ENCODE measurements around the gene FAM20C. TPM values are rescaled to one million over a fixed set of nuclear protein-coding genes. Genes with fewer than 3 reads are reported as not detected.
"Not testable (repeated sequence)": the region's sequence is repeated elsewhere in the genome, so short reads cannot be mapped to it uniquely, and the experiment has no call there.

The FAM20C gene
- total RNA-seq, 1 experiment from 2014 or later: 14.8 TPM

- in situ Hi-C loops (cut with HindIII; ENCODE audit: low sequenced_read_pairs): no loop called here
- peak; percentile 38 for DNase-seq (ENCODE audit: low spot score)
Observed at GRCh38 chr7:233249-234035, 41.1 kb downstream of the FAM20C start.

DNA sequence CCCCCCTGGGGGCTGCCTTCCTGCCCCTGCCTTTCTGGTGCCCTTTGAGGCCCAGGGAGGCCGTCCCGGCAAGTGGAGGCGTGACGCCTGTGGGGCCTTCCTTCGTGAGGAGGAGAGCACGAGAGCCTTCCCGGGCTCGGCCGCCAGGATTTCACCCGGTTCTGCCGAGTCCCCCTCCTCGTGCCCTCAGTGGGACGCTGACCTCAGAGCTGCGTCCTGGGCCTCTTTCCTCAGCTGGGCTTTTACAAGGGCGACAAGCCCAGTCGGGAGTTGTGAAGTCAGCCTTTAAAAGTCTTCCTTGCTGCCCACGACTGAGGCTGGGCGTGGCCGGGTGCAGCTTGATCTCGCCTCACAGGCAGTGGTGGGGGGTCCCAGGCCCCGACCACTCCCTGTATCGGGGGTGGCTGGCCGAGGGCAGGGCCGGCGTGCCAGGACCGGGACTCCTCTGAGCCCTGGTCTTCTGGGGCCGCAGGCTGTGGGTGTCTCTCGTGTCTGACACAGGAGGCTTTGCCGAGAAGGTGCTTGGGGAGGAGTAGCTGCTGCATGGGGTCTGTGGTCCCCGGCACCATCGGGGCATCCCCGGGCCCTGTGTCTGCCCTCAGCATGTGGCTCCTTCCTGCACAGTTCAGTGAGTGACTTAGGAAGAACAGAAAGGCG is 41.8 kb downstream of the FAM20C start:
- DNase-seq (ENCODE audit: low spot score): no peak
- in situ Hi-C loops (cut with HindIII; ENCODE audit: low sequenced_read_pairs): no loop called here

GRCh38 chr7:234708-235553 is 42.6 kb downstream of the FAM20C start:
- in situ Hi-C loops (cut with HindIII; ENCODE audit: low sequenced_read_pairs): no loop called here
- peak; percentile 74 for DNase-seq (ENCODE audit: low spot score)

GRCh38 chr7:235576-236395 is 43.4 kb downstream of the FAM20C start:
- peak; percentile 94 for DNase-seq (ENCODE audit: low spot score)
- in situ Hi-C loops (cut with HindIII; ENCODE audit: low sequenced_read_pairs): no loop called here

GRCh38 chr7:236967-237366 is 44.6 kb downstream of the FAM20C start:
- DNase-seq (ENCODE audit: low spot score): no peak
- in situ Hi-C loops (cut with HindIII; ENCODE audit: low sequenced_read_pairs): no loop called here

DNA sequence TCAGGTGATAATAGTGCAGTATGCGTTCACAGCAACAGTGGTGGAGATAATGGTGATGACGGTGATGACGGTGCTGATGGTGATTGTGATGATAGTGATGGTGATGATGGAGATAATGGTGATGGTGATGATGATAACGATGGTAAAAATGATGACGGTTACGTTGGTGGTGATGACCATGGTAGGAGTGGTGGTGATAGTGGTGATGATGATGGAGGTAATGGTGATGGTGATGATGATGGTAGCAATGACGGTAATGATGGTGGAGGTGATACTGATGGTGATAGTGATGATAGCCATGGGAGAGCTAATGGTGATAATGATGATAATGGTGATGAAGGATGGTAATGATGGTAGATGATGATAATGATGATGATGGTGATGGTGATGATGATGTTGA is 45.0 kb downstream of the FAM20C start:
- in situ Hi-C loops (cut with HindIII; ENCODE audit: low sequenced_read_pairs): no loop called here
- DNase-seq (ENCODE audit: low spot score): no peak

DNA sequence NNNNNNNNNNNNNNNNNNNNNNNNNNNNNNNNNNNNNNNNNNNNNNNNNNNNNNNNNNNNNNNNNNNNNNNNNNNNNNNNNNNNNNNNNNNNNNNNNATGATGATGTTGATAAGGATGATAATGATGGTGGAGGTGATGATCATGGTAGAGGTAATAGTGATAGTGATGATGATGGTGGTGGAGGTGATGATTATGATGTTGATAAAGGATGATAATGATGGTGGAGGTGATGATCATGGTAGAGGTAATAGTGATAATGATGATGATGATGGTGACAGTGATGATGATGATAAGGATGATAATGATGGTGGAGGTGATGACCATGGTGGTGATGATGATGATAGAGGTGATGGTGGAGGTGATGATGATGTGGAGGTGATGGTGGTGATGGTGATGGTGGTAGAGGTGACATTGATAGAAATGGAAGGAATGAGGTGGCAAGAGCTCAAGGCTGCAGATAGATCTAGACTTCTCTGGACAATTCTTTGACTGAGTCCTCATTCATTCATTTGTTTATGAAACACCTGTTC is 47.8 kb downstream of the FAM20C start:
- no peak for DNase-seq (ENCODE audit: low spot score)
- in situ Hi-C loops (cut with HindIII; ENCODE audit: low sequenced_read_pairs): no loop called here

GRCh38 chr7:240887-241421 is 48.6 kb downstream of the FAM20C start:
- in situ Hi-C loops (cut with HindIII; ENCODE audit: low sequenced_read_pairs): no loop called here

DNA sequence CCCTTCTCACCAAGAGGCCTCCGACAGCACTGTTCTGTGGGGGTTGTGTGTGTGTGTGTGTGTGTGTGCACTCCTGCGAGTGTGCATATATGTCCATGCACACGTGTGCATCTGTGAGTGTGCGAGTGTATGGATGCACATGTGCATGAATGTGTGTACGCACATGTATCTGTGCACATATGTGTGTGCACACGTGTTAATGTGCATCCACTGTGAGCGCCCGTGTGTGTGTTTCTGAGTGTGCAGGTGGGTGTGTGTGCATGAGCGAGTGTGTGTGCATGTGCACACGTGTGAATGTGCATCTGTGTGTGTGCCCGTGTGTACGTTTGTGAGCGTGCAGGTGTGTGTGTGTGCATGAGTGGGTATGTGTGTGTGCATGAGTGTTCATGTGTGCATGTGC is 49.1 kb downstream of the FAM20C start:
- in situ Hi-C loops (cut with HindIII; ENCODE audit: low sequenced_read_pairs): no loop called here
- DNase-seq (ENCODE audit: low spot score): no peak

More at GRCh38 chr7:240887-241421, 48.6 kb downstream of the FAM20C start:
- DNase-seq (ENCODE audit: low spot score): no peak

GRCh38 chr7:242826-243579 is 50.6 kb downstream of the FAM20C start:
- DNase-seq (ENCODE audit: low spot score); in situ Hi-C loops (cut with HindIII; ENCODE audit: low sequenced_read_pairs): not testable (repeated sequence)

GRCh38 chr7:243580-243978 is 51.2 kb downstream of the FAM20C start:
- in situ Hi-C loops (cut with HindIII; ENCODE audit: low sequenced_read_pairs); DNase-seq (ENCODE audit: low spot score): not testable (repeated sequence)

- in situ Hi-C loops (cut with HindIII; ENCODE audit: low sequenced_read_pairs): no loop called here
- DNase-seq (ENCODE audit: low spot score): no peak
Observed at GRCh38 chr7:244974-245373, 52.6 kb downstream of the FAM20C start.

DNA sequence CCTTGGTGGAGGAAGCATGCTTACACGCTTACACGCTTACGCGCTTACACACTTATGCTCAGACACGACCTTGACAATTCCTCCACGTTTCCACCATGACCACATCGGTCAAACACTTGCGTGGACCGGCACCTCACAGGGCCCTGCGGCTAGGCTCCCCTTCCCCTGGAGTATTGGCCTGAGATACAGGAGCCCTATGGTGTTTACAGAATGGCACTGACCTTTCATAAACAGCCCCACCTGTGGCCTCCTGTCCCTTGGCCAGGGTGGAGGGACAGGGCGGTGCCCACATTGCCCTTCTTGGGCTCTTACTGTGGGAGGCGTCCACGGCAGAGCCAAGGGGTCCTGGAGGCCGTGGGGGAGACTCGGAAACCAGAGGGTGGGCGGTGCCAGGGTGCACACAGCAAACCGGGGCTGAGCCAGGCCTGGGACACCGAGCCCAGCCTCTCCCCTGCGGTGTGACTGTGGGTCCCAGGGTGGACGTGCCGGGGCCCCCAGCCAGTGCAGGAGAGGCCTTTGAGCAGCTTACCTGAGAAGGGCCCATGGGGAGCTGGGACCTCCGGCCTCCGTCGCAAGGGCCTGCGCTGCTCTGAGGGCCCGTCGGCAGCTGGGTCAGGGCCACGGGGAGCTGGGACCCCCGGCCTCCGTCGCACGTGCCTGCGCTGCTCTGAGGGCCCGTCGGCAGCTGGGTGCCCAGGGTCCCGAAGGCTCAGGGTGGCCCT is 53.4 kb downstream of the FAM20C start:
- in situ Hi-C loops (cut with HindIII; ENCODE audit: low sequenced_read_pairs): no loop called here
- no peak for DNase-seq (ENCODE audit: low spot score)

- in situ Hi-C loops (cut with HindIII; ENCODE audit: low sequenced_read_pairs): no loop called here
- no peak for DNase-seq (ENCODE audit: low spot score)
Observed at GRCh38 chr7:246451-246850, 54.1 kb downstream of the FAM20C start.

- in situ Hi-C loops (cut with HindIII; ENCODE audit: low sequenced_read_pairs): no loop called here
- DNase-seq (ENCODE audit: low spot score): no peak
Observed at GRCh38 chr7:247181-247580, 54.8 kb downstream of the FAM20C start.

DNA sequence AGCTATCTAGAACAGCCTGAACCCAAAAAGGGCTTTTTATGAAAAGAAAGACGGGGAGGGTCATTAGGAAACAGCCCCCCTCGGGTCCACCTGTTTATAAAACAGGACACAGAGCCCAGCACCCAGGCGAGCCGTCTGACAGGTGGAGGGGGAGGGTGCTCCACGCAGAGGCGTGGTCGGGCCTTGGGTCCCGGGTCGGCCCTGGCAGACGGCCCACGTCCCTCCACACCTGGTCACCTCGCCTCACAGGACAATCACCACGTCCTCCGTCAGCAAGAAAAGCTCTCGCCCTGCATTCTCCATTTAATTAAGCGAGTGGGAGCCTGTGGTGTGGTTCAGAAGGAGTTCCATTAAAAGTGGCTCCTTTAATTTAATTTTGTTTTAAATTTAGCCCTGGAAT is 55.3 kb downstream of the FAM20C start:
- in situ Hi-C loops (cut with HindIII; ENCODE audit: low sequenced_read_pairs): no loop called here
- no peak for DNase-seq (ENCODE audit: low spot score)

- in situ Hi-C loops (cut with HindIII; ENCODE audit: low sequenced_read_pairs): no loop called here
Observed at GRCh38 chr7:248732-249435, 56.5 kb downstream of the FAM20C start.

More at GRCh38 chr7:248732-249435, 56.5 kb downstream of the FAM20C start:
- DNase-seq (ENCODE audit: low spot score): no peak
